ENCODE measurements around the gene HCRTR1.

Gene HCRTR1

GRCh38 chr1:31617218-31617915 is at the start of gene HCRTR1:
Gene HCRTR1 (plus strand): TSS chr1:31617689. CDS start chr1:31619193, 1,504 bp downstream.
- peak; percentile 9 for DNase-seq (ENCODE audit: low read depth)
- no peaks in the 10 kb centered on the region for H3K36me3 ChIP-seq (ENCODE audit: control insufficient read depth, insufficient read depth, low read length, severe bottlenecking)
- H3K9me3 ChIP-seq (ENCODE audit: control insufficient read depth, low read length): no peaks in the 10 kb centered on the region
- H3K4me1 ChIP-seq (ENCODE audit: control insufficient read depth, insufficient read depth, low read length): no peaks in the 10 kb centered on the region
- peaks cover 20% of the 10 kb centered on the region for H3K27me3 ChIP-seq (replicated peaks; ENCODE audit: control insufficient read depth, insufficient read depth, low read length)
- H3K9ac ChIP-seq (ENCODE audit: low read length): no peak within 1 kb of the TSS
- H3K4me3 ChIP-seq (ENCODE audit: low read length): peak within 1 kb of the TSS; percentile 69

- DNase-seq (ENCODE audit: low read depth): no peak
- H3K36me3 ChIP-seq (ENCODE audit: control insufficient read depth, insufficient read depth, low read length, severe bottlenecking): no peaks in the 10 kb centered on the region
- H3K27me3 ChIP-seq (replicated peaks; ENCODE audit: control insufficient read depth, insufficient read depth, low read length): no peaks in the 10 kb centered on the region
- no peak overlapping the region for H3K9ac ChIP-seq (ENCODE audit: low read length)
- peaks cover 43% of the 10 kb centered on the region for H3K4me1 ChIP-seq (ENCODE audit: control insufficient read depth, insufficient read depth, low read length)
- H3K9me3 ChIP-seq (ENCODE audit: control insufficient read depth, low read length): no peaks in the 10 kb centered on the region
- no peak overlapping the region for H3K4me3 ChIP-seq (ENCODE audit: low read length)
Measured at GRCh38 chr1:31567956-31568570, 49.4 kb upstream of the HCRTR1 start.

- Histone ChIP-seq H3K4me3 (ENCODE audit: low read length) (no peak overlapping the region), H3K27me3 (replicated peaks; ENCODE audit: control insufficient read depth, insufficient read depth, low read length) (no peaks in the 10 kb centered on the region), H3K36me3 (ENCODE audit: control insufficient read depth, insufficient read depth, low read length, severe bottlenecking) (no peaks in the 10 kb centered on the region), H3K9ac (ENCODE audit: low read length) (no peak overlapping the region), H3K9me3 (ENCODE audit: control insufficient read depth, low read length) (no peaks in the 10 kb centered on the region), H3K4me1 (ENCODE audit: control insufficient read depth, insufficient read depth, low read length) (peaks cover 47% of the 10 kb centered on the region)
- DNase-seq (ENCODE audit: low read depth): no peak
Measured at GRCh38 chr1:31568895-31569595, 48.4 kb upstream of the HCRTR1 start.

- no peaks in the 10 kb centered on the region for H3K9me3 ChIP-seq (ENCODE audit: control insufficient read depth, low read length)
- no peaks in the 10 kb centered on the region for H3K36me3 ChIP-seq (ENCODE audit: control insufficient read depth, insufficient read depth, low read length, severe bottlenecking)
- H3K9ac ChIP-seq (ENCODE audit: low read length): no peak overlapping the region
- H3K4me3 ChIP-seq (ENCODE audit: low read length): no peak overlapping the region
- H3K27me3 ChIP-seq (replicated peaks; ENCODE audit: control insufficient read depth, insufficient read depth, low read length): no peaks in the 10 kb centered on the region
- peaks cover 46% of the 10 kb centered on the region for H3K4me1 ChIP-seq (ENCODE audit: control insufficient read depth, insufficient read depth, low read length)
- no peak for DNase-seq (ENCODE audit: low read depth)
Measured at GRCh38 chr1:31569596-31570173, 47.8 kb upstream of the HCRTR1 start.

GRCh38 chr1:31570228-31570627 is 47.3 kb upstream of the HCRTR1 start:
- Histone ChIP-seq H3K27me3 (replicated peaks; ENCODE audit: control insufficient read depth, insufficient read depth, low read length) (no peaks in the 10 kb centered on the region), H3K4me3 (ENCODE audit: low read length) (no peak overlapping the region), H3K9ac (ENCODE audit: low read length) (no peak overlapping the region), H3K9me3 (ENCODE audit: control insufficient read depth, low read length) (no peaks in the 10 kb centered on the region), H3K36me3 (ENCODE audit: control insufficient read depth, insufficient read depth, low read length, severe bottlenecking) (no peaks in the 10 kb centered on the region), H3K4me1 (ENCODE audit: control insufficient read depth, insufficient read depth, low read length) (peaks cover 46% of the 10 kb centered on the region)
- no peak for DNase-seq (ENCODE audit: low read depth)

- H3K36me3 ChIP-seq (ENCODE audit: control insufficient read depth, insufficient read depth, low read length, severe bottlenecking): no peaks in the 10 kb centered on the region
- H3K4me1 ChIP-seq (ENCODE audit: control insufficient read depth, insufficient read depth, low read length): peaks cover 46% of the 10 kb centered on the region
- no peak for DNase-seq (ENCODE audit: low read depth)
- H3K9me3 ChIP-seq (ENCODE audit: control insufficient read depth, low read length): no peaks in the 10 kb centered on the region
- H3K4me3 ChIP-seq (ENCODE audit: low read length): no peak overlapping the region
- no peak overlapping the region for H3K9ac ChIP-seq (ENCODE audit: low read length)
- H3K27me3 ChIP-seq (replicated peaks; ENCODE audit: control insufficient read depth, insufficient read depth, low read length): no peaks in the 10 kb centered on the region
Measured at GRCh38 chr1:31570906-31571305, 46.6 kb upstream of the HCRTR1 start.

- Histone ChIP-seq H3K9ac (ENCODE audit: low read length) (no peak overlapping the region), H3K27me3 (replicated peaks; ENCODE audit: control insufficient read depth, insufficient read depth, low read length) (no peaks in the 10 kb centered on the region), H3K36me3 (ENCODE audit: control insufficient read depth, insufficient read depth, low read length, severe bottlenecking) (no peaks in the 10 kb centered on the region), H3K4me3 (ENCODE audit: low read length) (no peak overlapping the region), H3K4me1 (ENCODE audit: control insufficient read depth, insufficient read depth, low read length) (peaks cover 46% of the 10 kb centered on the region), H3K9me3 (ENCODE audit: control insufficient read depth, low read length) (no peaks in the 10 kb centered on the region)
- DNase-seq (ENCODE audit: low read depth): no peak
Measured at GRCh38 chr1:31571340-31572295, 45.9 kb upstream of the HCRTR1 start.

GRCh38 chr1:31572323-31573104 is 45.0 kb upstream of the HCRTR1 start:
- no peaks in the 10 kb centered on the region for H3K27me3 ChIP-seq (replicated peaks; ENCODE audit: control insufficient read depth, insufficient read depth, low read length)
- DNase-seq (ENCODE audit: low read depth): peak; percentile 61

GRCh38 chr1:31573261-31573660 is 44.2 kb upstream of the HCRTR1 start:
- Histone ChIP-seq H3K36me3 (ENCODE audit: control insufficient read depth, insufficient read depth, low read length, severe bottlenecking) (no peaks in the 10 kb centered on the region), H3K27me3 (replicated peaks; ENCODE audit: control insufficient read depth, insufficient read depth, low read length) (no peaks in the 10 kb centered on the region)

More at GRCh38 chr1:31572323-31573104, 45.0 kb upstream of the HCRTR1 start:
- peaks cover 46% of the 10 kb centered on the region for H3K4me1 ChIP-seq (ENCODE audit: control insufficient read depth, insufficient read depth, low read length)
- H3K9ac ChIP-seq (ENCODE audit: low read length): peak overlapping the region; percentile 68
- H3K4me3 ChIP-seq (ENCODE audit: low read length): no peak overlapping the region
- H3K36me3 ChIP-seq (ENCODE audit: control insufficient read depth, insufficient read depth, low read length, severe bottlenecking): no peaks in the 10 kb centered on the region
- no peaks in the 10 kb centered on the region for H3K9me3 ChIP-seq (ENCODE audit: control insufficient read depth, low read length)

GRCh38 chr1:31574749-31575368 is 42.6 kb upstream of the HCRTR1 start:
- Histone ChIP-seq H3K36me3 (ENCODE audit: control insufficient read depth, insufficient read depth, low read length, severe bottlenecking) (no peaks in the 10 kb centered on the region), H3K9ac (ENCODE audit: low read length) (no peak overlapping the region), H3K4me1 (ENCODE audit: control insufficient read depth, insufficient read depth, low read length) (peaks cover 41% of the 10 kb centered on the region), H3K4me3 (ENCODE audit: low read length) (no peak overlapping the region), H3K27me3 (replicated peaks; ENCODE audit: control insufficient read depth, insufficient read depth, low read length) (no peaks in the 10 kb centered on the region), H3K9me3 (ENCODE audit: control insufficient read depth, low read length) (no peaks in the 10 kb centered on the region)
- no peak for DNase-seq (ENCODE audit: low read depth)

More at GRCh38 chr1:31573261-31573660, 44.2 kb upstream of the HCRTR1 start:
- Histone ChIP-seq H3K4me1 (ENCODE audit: control insufficient read depth, insufficient read depth, low read length) (peaks cover 41% of the 10 kb centered on the region), H3K4me3 (ENCODE audit: low read length) (no peak overlapping the region), H3K9me3 (ENCODE audit: control insufficient read depth, low read length) (no peaks in the 10 kb centered on the region), H3K9ac (ENCODE audit: low read length) (peak overlapping the region; percentile 68)
- no peak for DNase-seq (ENCODE audit: low read depth)
